IPS-15b (cell line): Measurements from ENCODE around the gene ABLIM2.

Source experiments
- H3K27me3 ChIP-seq: one replicate; pipeline ENCODE4 v1.6.1; 2013; ENCODE audit warnings: low read length; ENCODE audit not compliant: control insufficient read depth, insufficient read depth
- H3K36me3 ChIP-seq: one replicate; pipeline ENCODE4 v1.6.1; 2013; ENCODE audit warnings: low read length; ENCODE audit not compliant: control insufficient read depth, insufficient read depth
- H3K4me1 ChIP-seq: one replicate; pipeline ENCODE4 v1.6.1; 2013; ENCODE audit warnings: mild to moderate bottlenecking, low read length; ENCODE audit not compliant: control insufficient read depth, insufficient read depth
- H3K4me3 ChIP-seq: one replicate; pipeline ENCODE4 v1.5.1; 2013; ENCODE audit warnings: low read depth, low read length
- H3K9ac ChIP-seq: one replicate; pipeline ENCODE4 v1.6.1; 2013; ENCODE audit warnings: low read depth, mild to moderate bottlenecking, low read length
- H3K9me3 ChIP-seq: one replicate; pipeline ENCODE4 v1.6.1; 2013; ENCODE audit warnings: mild to moderate bottlenecking, low read length; ENCODE audit not compliant: control insufficient read depth, insufficient read depth

ABLIM2 gene

DNA sequence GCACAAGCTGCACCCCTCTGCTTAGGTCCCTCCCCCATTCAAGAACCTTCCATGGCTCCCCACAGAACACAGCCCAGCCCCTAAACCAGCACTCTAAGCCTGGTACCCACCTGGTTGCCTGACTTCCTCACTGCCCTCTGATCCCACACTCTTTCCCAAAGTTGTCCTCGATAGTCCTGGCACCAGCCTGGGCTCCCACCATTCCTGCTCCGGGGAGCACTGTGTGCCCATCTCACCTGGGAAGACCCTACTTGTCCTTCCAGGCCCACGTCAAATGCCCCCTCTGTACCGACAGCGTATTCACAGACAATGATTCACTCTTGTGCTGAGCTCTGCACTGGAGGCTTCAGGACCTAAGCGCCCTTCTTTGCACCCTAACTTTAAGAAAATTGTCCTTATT, 40.1 kb downstream of the ABLIM2 start:
- Histone ChIP-seq H3K27me3 (no peaks in the 10 kb centered on the region), H3K36me3 (no peaks in the 10 kb centered on the region), H3K9me3 (no peaks in the 10 kb centered on the region), H3K9ac (no peak overlapping the region), H3K4me3 (no peak overlapping the region), H3K4me1 (no peaks in the 10 kb centered on the region)

DNA sequence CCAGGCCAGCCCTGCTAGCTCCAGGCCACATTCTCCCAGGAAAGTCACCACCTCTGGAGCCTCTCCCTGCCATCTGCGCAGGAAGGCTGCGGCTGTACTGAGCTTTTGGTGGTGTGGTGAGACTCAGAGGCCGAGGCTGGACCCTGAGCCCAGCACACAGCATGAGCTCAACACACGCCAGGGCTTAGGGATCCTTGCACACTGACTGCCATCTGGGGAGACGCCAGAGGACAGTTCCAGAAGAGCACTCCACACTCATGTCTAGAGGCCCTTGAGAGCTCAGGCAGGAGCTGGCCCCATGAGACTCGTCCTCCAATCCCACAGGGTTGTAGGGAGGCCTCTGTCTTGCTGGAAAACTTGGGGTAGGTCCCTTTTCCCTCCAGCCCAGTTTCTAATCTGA, 40.6 kb downstream of the ABLIM2 start:
- Histone ChIP-seq H3K4me1 (no peaks in the 10 kb centered on the region), H3K4me3 (no peak overlapping the region), H3K9me3 (no peaks in the 10 kb centered on the region), H3K9ac (no peak overlapping the region), H3K36me3 (no peaks in the 10 kb centered on the region), H3K27me3 (no peaks in the 10 kb centered on the region)

DNA sequence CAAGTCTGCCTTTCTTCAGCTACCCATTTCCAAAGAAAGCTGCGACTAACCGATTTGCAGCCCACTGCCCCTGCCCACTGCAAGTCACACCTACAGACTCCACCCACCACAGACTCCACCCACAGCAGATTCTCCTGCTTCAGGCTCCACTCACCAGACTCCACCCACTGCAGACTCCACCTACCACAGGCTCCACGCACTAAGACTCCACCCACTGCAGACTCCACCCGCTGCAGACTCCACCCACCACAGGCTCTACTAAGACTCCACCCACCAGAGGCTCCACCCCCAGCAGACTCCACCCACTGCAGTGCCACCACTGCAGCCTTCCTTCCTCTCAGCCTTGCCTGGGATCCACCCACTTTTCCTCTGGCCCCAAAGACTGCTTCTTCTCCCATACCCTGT, 41.3 kb downstream of the ABLIM2 start:
- no peak overlapping the region for H3K9ac ChIP-seq
- no peaks in the 10 kb centered on the region for H3K9me3 ChIP-seq
- H3K36me3 ChIP-seq, result no peaks in the 10 kb centered on the region
- no peaks in the 10 kb centered on the region for H3K27me3 ChIP-seq
- H3K4me3 ChIP-seq, result no peak overlapping the region
- no peaks in the 10 kb centered on the region for H3K4me1 ChIP-seq

DNA sequence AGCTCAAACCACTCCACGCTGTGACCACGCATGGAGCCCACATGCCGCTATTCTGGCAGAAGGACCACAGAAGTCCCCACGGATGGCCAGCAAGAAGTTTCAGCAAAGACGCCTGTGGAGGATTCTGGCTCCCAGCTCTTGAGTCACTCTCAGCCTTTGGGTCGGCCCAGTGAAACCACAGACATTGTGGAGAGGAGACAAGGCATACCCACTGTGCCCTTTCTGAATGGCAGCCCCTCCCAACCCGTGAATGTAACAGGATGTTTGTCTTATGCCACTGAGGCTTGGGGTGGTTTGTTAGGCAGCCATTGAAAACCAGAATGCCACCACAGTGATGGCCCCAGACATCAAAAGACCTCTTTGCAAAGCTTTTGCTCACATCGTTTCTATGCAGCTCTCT, 42.7 kb downstream of the ABLIM2 start:
- no peaks in the 10 kb centered on the region for H3K9me3 ChIP-seq
- H3K36me3 ChIP-seq, result no peaks in the 10 kb centered on the region
- H3K9ac ChIP-seq, result no peak overlapping the region
- H3K4me1 ChIP-seq, result peaks cover 4% of the 10 kb centered on the region
- H3K4me3 ChIP-seq, result no peak overlapping the region
- no peaks in the 10 kb centered on the region for H3K27me3 ChIP-seq

DNA sequence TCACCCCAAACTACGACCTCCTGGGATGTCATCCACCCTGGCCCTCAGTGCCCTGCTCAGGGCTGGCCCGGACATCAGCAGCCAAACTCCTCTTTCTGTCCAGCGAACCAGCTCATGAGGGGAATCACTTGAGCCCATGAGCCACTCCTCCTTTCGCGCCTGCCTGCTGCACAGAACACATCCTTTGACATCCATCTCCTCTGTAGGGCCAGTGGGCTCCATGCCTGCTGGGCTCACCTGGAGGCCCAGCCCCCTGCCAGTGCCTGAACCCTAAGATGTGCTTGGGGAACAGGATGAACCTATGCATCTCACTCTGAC, 43.5 kb downstream of the ABLIM2 start:
- no peaks in the 10 kb centered on the region for H3K27me3 ChIP-seq
- no peak overlapping the region for H3K4me3 ChIP-seq
- H3K9me3 ChIP-seq, result no peaks in the 10 kb centered on the region
- H3K36me3 ChIP-seq, result no peaks in the 10 kb centered on the region
- H3K4me1 ChIP-seq, result peaks cover 6% of the 10 kb centered on the region
- H3K9ac ChIP-seq, result no peak overlapping the region

- Histone ChIP-seq H3K4me3 (no peak overlapping the region), H3K27me3 (no peaks in the 10 kb centered on the region), H3K9ac (no peak overlapping the region), H3K36me3 (no peaks in the 10 kb centered on the region), H3K9me3 (no peaks in the 10 kb centered on the region), H3K4me1 (peaks cover 6% of the 10 kb centered on the region)
These were observed 44.0 kb downstream of the ABLIM2 start for GRCh38 chr4:8114456-8115202.

DNA sequence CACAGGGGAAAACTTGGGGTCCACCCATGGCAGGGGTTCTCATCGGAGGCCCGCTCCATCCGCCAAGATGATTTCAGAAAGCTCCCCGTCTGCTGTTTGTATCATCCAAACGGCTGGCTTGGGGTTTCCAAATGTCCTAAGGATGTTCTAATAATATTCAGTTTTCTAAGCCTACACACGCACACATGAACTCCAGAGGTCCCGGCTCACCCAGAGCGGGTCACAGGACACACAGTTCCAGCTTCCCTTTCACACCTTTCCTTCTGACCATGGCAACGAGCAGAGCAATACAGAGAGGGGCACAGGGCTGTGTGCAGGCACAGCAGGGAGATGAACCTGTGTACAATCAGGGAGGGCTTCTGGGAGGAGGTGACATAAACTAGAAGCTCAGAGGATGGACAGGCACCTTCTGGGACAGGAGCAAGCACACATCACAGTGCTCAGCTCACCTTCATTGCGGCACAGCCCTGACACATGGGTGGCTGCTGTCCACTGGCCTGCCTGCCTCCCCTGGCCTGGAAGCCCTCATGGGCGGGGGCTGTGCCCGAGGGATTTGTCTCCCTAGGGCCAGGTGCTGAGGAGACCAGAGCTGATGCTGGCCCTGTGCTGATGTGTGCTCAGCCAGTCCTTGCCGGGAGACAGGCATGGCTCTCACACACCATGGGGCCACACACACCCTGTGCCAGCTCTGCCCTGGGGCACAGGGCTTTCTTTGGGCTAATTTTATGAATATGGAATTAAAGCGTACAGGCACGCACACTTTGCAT, 44.8 kb downstream of the ABLIM2 start:
- Histone ChIP-seq H3K36me3 (no peaks in the 10 kb centered on the region), H3K4me3 (no peak overlapping the region), H3K27me3 (no peaks in the 10 kb centered on the region), H3K9me3 (no peaks in the 10 kb centered on the region), H3K4me1 (peaks cover 6% of the 10 kb centered on the region), H3K9ac (no peak overlapping the region)

DNA sequence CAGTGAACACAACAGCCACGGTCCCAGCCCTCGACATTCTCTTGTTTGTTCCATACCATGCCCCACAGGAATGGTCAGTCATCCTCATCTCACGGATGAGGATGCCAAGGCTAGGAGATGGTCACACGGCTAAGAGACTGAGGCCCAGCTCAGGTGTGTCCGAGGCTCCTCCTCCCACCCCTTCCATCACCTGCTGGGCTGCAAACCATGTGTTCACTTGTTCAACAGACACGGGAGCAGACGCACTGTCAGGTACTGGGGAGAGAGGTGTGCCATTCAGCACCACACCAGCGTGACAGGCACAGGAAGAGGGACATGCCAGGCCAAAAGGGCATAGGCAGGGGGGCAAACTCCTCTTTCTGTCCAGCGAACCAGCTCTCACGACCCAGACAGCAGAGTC, 45.9 kb downstream of the ABLIM2 start:
- Histone ChIP-seq H3K27me3 (no peaks in the 10 kb centered on the region), H3K9me3 (no peaks in the 10 kb centered on the region), H3K4me1 (peaks cover 6% of the 10 kb centered on the region), H3K4me3 (no peak overlapping the region), H3K36me3 (no peaks in the 10 kb centered on the region), H3K9ac (no peak overlapping the region)

- no peaks in the 10 kb centered on the region for H3K27me3 ChIP-seq
These were observed 46.5 kb downstream of the ABLIM2 start for GRCh38 chr4:8112036-8112576.

GRCh38 chr4:8110071-8110986, 48.3 kb downstream of the ABLIM2 start:
- Histone ChIP-seq H3K27me3 (no peaks in the 10 kb centered on the region), H3K9ac (peak overlapping the region; percentile 54), H3K36me3 (no peaks in the 10 kb centered on the region), H3K9me3 (no peaks in the 10 kb centered on the region), H3K4me1 (peaks cover 6% of the 10 kb centered on the region), H3K4me3 (no peak overlapping the region)

More at GRCh38 chr4:8112036-8112576, 46.5 kb downstream of the ABLIM2 start:
- no peak overlapping the region for H3K9ac ChIP-seq
- H3K4me3 ChIP-seq, result no peak overlapping the region
- H3K4me1 ChIP-seq, result peaks cover 6% of the 10 kb centered on the region
- H3K36me3 ChIP-seq, result no peaks in the 10 kb centered on the region
- no peaks in the 10 kb centered on the region for H3K9me3 ChIP-seq

- Histone ChIP-seq H3K4me3 (no peak overlapping the region), H3K9ac (no peak overlapping the region), H3K36me3 (no peaks in the 10 kb centered on the region), H3K4me1 (peaks cover 6% of the 10 kb centered on the region), H3K9me3 (no peaks in the 10 kb centered on the region), H3K27me3 (no peaks in the 10 kb centered on the region)
These were observed 49.1 kb downstream of the ABLIM2 start for GRCh38 chr4:8109406-8110065.
